GM10266 (cell line): ENCODE data around the gene PVALEF.

Experiments
- DNase-seq: peaks from one replicate; pipeline ENCODE4 v3.0.0; 2012; ENCODE audit errors: extremely low spot score
- TF ChIP-seq, protein P1 (sequence below): IDR thresholded peaks from 2 replicates; pipeline ENCODE4 v1.5.1; 2012; ENCODE audit warnings: mild to moderate bottlenecking, low read depth; ENCODE audit not compliant: control insufficient read depth, insufficient read depth; ENCODE audit errors: missing control alignments

PVALEF gene

DNA sequence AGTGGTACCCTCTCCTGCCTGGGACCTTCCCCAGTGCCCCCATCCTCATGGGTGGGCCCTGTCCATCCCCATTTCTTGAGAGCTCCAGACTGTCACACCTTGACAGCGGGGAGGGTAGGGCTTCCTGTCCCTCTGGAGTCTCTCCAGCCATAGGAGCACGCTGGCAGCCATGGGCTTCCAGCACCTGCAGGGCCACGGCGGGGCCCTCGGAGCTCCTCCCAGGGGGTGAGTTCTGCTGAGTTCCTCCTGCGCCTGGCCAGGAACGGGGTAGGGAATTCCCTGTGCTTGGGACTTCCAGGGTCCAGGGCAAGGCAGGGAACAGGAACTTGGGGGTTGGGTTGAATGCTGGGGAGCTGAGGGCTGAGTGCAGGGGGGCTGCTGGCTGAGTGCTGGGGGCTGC, 23.7 kb downstream of the PVALEF start:
- DNase-seq = no peak
- TF ChIP-seq, protein P1, sequence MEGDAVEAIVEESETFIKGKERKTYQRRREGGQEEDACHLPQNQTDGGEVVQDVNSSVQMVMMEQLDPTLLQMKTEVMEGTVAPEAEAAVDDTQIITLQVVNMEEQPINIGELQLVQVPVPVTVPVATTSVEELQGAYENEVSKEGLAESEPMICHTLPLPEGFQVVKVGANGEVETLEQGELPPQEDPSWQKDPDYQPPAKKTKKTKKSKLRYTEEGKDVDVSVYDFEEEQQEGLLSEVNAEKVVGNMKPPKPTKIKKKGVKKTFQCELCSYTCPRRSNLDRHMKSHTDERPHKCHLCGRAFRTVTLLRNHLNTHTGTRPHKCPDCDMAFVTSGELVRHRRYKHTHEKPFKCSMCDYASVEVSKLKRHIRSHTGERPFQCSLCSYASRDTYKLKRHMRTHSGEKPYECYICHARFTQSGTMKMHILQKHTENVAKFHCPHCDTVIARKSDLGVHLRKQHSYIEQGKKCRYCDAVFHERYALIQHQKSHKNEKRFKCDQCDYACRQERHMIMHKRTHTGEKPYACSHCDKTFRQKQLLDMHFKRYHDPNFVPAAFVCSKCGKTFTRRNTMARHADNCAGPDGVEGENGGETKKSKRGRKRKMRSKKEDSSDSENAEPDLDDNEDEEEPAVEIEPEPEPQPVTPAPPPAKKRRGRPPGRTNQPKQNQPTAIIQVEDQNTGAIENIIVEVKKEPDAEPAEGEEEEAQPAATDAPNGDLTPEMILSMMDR = no peak

DNA sequence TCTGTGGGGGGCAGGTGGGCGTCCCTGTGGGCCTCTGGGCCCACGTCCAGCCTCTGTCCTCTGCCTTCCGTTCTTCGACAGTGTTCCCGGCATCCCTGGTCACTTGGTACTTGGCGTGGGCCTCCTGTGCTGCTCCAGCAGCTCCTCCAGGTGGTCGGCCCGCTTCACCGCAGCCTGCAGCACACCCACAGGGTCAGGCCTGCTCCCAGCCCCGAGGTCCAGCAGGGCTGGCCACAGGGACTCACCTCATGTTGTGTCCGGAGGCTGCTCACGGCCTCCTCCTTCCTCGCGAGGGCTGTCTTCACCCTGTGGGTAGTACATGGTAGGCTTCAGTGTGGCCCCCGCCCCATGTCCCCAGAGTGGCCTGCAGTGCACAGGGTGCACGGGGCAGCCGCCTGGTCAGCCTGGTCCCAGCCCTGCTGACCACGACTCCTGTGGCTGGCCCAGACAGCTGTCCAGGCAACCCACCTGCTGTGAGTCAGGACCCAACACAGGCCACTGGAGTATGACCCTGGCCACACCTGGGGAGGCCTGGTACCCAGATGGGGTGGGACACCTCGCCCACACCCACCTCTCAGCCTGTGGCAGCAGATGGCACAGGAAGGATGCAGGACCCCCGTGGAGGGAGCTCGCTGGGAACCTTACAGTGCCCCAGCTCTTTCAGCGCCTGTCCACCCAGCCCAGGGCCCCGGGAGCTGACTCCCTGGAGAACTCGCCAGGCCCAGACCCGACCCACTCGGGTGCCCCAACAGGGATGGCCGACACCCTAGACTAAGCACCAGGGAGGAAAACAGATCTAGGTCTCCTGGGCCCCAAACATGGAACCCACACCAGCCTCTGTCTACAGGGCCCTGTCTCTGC, 24.6 kb downstream of the PVALEF start:
- DNase-seq = no peak
- TF ChIP-seq, protein P1 = no peak

DNA sequence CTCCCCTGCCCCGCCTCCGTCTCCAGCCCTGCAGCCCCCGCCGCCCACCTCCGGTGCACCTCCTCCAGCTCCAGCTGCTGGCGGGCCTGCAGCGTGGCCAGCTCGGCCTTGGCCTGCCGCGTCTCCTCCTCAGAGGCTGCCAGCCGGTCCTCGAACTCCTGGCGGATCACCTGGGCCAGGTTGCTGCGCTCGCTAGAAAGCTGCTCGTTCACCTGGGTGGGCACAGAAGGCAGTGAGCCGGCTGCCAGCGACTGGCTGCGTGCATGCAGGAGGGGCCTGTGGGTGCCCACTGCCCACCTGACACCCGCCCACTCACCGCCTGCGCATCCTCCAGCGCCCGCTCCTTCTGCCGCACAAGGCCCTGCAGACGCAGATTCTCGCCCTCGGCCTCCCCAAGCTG, 25.3 kb downstream of the PVALEF start:
- TF ChIP-seq, protein P1 = no peak
- DNase-seq = no peak

DNA sequence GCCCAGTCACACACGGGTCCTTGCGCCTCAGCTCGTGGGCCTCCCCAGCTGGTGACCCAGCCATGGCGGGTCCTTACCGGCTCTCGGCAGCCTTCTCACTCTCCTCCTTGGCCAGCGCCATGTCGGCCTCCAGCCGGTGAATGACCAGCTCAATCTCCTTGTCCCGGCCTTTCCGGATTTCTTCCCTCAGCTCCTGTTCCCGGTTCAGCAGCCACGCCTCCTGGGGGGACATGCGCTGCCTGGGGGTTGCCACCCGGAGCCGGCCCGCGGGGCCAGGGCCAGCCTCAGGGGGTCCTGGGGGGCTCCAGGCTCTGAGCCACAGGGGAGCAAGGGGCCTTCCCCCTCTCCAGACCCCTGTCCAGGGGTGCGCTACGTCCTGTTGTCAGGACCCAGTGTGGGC, 25.8 kb downstream of the PVALEF start:
- TF ChIP-seq, protein P1 = no peak
- DNase-seq = no peak

DNA sequence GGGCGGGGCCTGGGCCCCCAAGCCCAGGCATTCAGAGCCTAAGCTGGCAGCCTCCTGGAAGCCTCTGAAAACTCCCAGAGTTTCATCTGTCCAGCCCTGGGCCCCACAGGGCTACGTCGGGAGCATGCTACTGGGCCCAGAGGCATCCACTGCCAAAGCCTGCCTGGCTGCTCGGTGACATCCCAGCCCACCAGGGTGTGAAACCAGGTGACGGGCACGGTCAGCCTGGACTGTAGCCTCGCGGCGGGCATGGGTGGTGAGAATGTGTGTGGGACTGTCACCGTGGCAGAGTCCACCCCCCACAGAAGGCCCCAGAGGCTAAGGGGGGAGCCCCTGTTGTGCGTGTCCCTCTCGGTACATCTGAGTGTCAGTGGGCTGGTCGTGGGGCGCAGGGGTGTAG, 26.3 kb downstream of the PVALEF start:
- DNase-seq = no peak
- TF ChIP-seq, protein P1 = no peak

DNA sequence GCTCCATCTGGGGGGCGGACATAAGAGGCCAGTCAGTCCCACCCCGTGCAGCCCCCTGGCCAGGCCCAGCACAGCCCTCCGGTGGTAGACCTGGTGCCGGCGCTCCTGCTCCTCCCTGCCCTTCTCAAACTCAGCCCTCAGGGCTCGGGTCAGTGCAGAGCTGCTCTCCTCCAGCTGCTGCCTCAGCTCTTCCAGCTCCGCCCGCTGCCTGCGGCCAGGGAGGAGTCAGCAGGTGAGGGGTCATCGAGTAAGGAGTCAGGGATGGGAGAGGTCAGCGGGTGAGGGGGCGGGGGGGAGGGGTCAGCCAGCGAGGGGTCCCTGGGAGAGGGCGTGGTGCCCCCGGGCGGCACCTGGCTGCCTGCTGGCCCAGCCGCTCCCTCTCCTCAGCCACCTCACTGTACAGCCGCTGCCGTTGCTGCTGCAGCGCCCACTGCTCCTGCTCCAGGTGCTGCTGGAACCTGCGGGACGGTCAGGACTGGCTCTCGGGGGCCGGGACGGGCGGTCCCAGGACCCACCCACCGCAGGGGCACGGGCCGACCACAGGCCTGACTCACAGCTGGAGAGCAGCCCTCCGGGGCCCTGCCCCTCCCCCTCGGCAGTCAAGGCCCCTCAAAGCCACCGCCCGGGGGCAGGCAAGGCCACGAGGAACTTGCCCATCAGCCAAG, 27.2 kb downstream of the PVALEF start:
- DNase-seq = no peak
- TF ChIP-seq, protein P1 = no peak

DNA sequence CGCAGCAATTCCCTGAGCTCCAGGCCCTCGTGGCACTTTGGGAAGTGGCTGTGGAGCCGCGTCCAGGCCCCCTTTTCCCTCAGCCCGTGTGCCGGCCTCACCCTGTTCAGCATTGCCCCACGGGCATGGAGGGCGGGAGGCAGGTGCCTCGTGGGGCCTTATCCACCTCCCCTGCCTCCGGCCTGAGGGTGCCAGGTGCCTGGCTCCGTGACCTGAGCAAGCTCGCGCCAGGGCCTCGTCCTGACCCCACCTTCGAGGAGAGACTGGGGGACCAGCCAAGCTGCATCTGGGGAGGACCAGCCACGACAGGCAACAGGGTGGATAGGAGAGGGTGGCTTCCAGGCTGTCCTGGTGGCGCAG, 27.7 kb downstream of the PVALEF start:
- TF ChIP-seq, protein P1 = no peak
- no peak for DNase-seq
